Peyer's patch (tissue), 4 donors: ENCODE measurements around the gene PIGZ. TPM values are rescaled to one million over a fixed set of nuclear protein-coding genes. Genes with fewer than 3 reads are reported as not detected.

Experiments
- DNase-seq, 3 donors: peaks; one replicate each; pipeline ENCODE4 v3.0.0-alpha.2; 2017 to 2019
- H3K27ac ChIP-seq, 4 donors: fragments of 200-600 bp; sonication (generic); one replicate each; pipeline ENCODE4 v1.5.1; 2016 to 2019
- H3K27me3 ChIP-seq, 2 donors: fragments of 200-600 bp; sonication (generic); one replicate each; pipeline ENCODE4 v1.5.1; 2019
- H3K36me3 ChIP-seq, 3 donors: fragments of 200-600 bp; sonication (generic); one replicate each; pipeline ENCODE4 v1.5.1; 2016 to 2019
- H3K4me1 ChIP-seq, 4 donors: fragments of 200-600 bp; sonication (generic); one replicate each; pipeline ENCODE4 v1.5.1; 2016 to 2019
- H3K4me3 ChIP-seq, 4 donors: fragments of 200-600 bp; sonication (generic); 1 replicate in 3 of 4; 2 replicates in 1 of 4; pipeline ENCODE4 v1.5.1; 2016 to 2019; ENCODE audit warnings: mild to moderate bottlenecking in 1 of 4
- H3K9me3 ChIP-seq, 4 donors: fragments of 200-600 bp; sonication (generic); one replicate each; pipeline ENCODE4 v1.5.1; 2016 to 2019; ENCODE audit warnings: mild to moderate bottlenecking in 1 of 4
- CTCF ChIP-seq, 6 experiments: fragments of 450-650 bp in 4 of 6; fragments of 200-600 bp in 2 of 6; sonication (generic) in 1 of 6; IDR thresholded peaks; one replicate each; pipeline ENCODE4 v1.5.1; 2017 to 2019; ENCODE audit warnings: antibody characterized with exemption in 6 of 6, mild to moderate bottlenecking in 3 of 6, moderate library complexity in 1 of 6
- POLR2A ChIP-seq, 2 donors: fragments of 450-650 bp; IDR thresholded peaks; one replicate each; pipeline ENCODE4 v1.5.1; 2017; ENCODE audit warnings: antibody characterized with exemption in 2 of 2, mild to moderate bottlenecking in 2 of 2, moderate library complexity in 2 of 2
- total RNA-seq, 4 donors: library from RNA; depleted of rRNA; stranded (reverse); fragments of >200 nt; gene quantifications; one replicate each; pipeline ENCODE4 v1.1.0, GENCODE V29; 2016

PIGZ gene
- total RNA-seq, 4 donors from 2014 or later = 5.0 to 212 (median 44.5) TPM

GRCh38 chr3:196920733-196921132 lies 47.9 kb downstream of the PIGZ start:
- DNase-seq = no peak
- no peak overlapping the region for H3K4me3 ChIP-seq
- H3K4me1 ChIP-seq = no peaks in the 10 kb centered on the region
- no peaks in the 10 kb centered on the region for H3K27me3 ChIP-seq
- peaks cover 0 to 31% (median 0%) of the 10 kb centered on the region in 3 donors for H3K36me3 ChIP-seq
- no peak for TF ChIP-seq POLR2A (IDR thresholded peaks at IDR 0.05)
- no peak for TF ChIP-seq CTCF (IDR thresholded peaks at IDR 0.05)
- H3K27ac ChIP-seq = no peak overlapping the region
- H3K9me3 ChIP-seq = no peaks in the 10 kb centered on the region

GRCh38 chr3:196918968-196919367 lies 49.7 kb downstream of the PIGZ start:
- TF ChIP-seq POLR2A (IDR thresholded peaks at IDR 0.05) (no peak), CTCF (IDR thresholded peaks at IDR 0.05) (no peak)
- no peak overlapping the region for H3K27ac ChIP-seq
- DNase-seq = no peak
- no peaks in the 10 kb centered on the region for H3K9me3 ChIP-seq
- H3K36me3 ChIP-seq = peaks cover 0 to 30% (median 0%) of the 10 kb centered on the region in 3 donors
- no peaks in the 10 kb centered on the region for H3K4me1 ChIP-seq
- no peaks in the 10 kb centered on the region for H3K27me3 ChIP-seq
- no peak overlapping the region for H3K4me3 ChIP-seq

GRCh38 chr3:196916995-196917394 lies 51.6 kb downstream of the PIGZ start:
- no peaks in the 10 kb centered on the region for H3K27me3 ChIP-seq
- H3K4me1 ChIP-seq = no peaks in the 10 kb centered on the region
- TF ChIP-seq POLR2A (IDR thresholded peaks at IDR 0.05) (no peak), CTCF (IDR thresholded peaks at IDR 0.05) (no peak)
- no peak overlapping the region for H3K27ac ChIP-seq
- no peak overlapping the region for H3K4me3 ChIP-seq
- no peaks in the 10 kb centered on the region for H3K9me3 ChIP-seq
- H3K36me3 ChIP-seq = peaks cover 0 to 15% (median 0%) of the 10 kb centered on the region in 3 donors
- DNase-seq = no peak

- DNase-seq = no peak
- TF ChIP-seq CTCF (IDR thresholded peaks at IDR 0.05) = no peak
- TF ChIP-seq POLR2A (IDR thresholded peaks at IDR 0.05) = no peak
Observed at GRCh38 chr3:196916221-196916620, 52.4 kb downstream of the PIGZ start.

GRCh38 chr3:196915375-196915774 lies 53.3 kb downstream of the PIGZ start:
- TF ChIP-seq POLR2A (IDR thresholded peaks at IDR 0.05) (no peak), CTCF (IDR thresholded peaks at IDR 0.05) (no peak)
- H3K4me1 ChIP-seq = no peaks in the 10 kb centered on the region
- DNase-seq = no peak
- no peaks in the 10 kb centered on the region for H3K9me3 ChIP-seq
- peaks cover 0 to 15% (median 0%) of the 10 kb centered on the region in 3 donors for H3K36me3 ChIP-seq
- no peak overlapping the region for H3K4me3 ChIP-seq
- H3K27ac ChIP-seq = no peak overlapping the region
- H3K27me3 ChIP-seq = no peaks in the 10 kb centered on the region

More at GRCh38 chr3:196916221-196916620, 52.4 kb downstream of the PIGZ start:
- Histone ChIP-seq H3K9me3 (no peaks in the 10 kb centered on the region), H3K27ac (no peak overlapping the region), H3K27me3 (no peaks in the 10 kb centered on the region), H3K4me3 (no peak overlapping the region), H3K36me3 (peaks cover 0 to 15% (median 0%) of the 10 kb centered on the region in 3 donors), H3K4me1 (no peaks in the 10 kb centered on the region)

DNA sequence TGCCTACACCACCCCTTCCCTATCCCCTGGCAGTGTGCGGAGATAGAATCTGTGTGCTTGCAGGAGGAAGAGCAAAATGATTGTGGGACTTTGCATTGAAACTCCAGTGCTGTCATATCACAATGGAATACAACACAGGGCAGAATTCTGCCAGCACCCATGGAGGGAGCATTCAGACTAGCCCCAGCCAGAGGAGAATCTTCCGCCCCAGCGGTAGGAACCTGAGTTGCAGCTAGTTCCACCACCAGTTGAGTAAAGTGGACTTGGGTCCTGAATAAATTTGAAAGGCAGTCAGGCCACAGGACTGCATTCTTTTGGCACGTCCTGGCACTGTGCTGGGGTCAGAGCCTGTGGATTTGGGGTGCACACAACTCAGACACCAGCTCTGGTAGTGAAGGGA lies 53.8 kb downstream of the PIGZ start:
- no peaks in the 10 kb centered on the region for H3K4me1 ChIP-seq
- no peak for TF ChIP-seq POLR2A (IDR thresholded peaks at IDR 0.05)
- no peak for TF ChIP-seq CTCF (IDR thresholded peaks at IDR 0.05)
- no peak overlapping the region for H3K4me3 ChIP-seq
- no peak overlapping the region for H3K27ac ChIP-seq
- peaks cover 0 to 15% (median 0%) of the 10 kb centered on the region in 3 donors for H3K36me3 ChIP-seq
- H3K9me3 ChIP-seq = no peaks in the 10 kb centered on the region
- H3K27me3 ChIP-seq = no peaks in the 10 kb centered on the region
- DNase-seq = no peak
